GM19438 (cell line): ENCODE results near the gene CASP6.

Experiments used
- ATAC-seq: cut with Tn5 transposase; IDR thresholded peaks from one replicate; pipeline ENCODE4 v1.9.1; 2021; ENCODE audit warnings: low read depth; ENCODE audit not compliant: unreplicated experiment

CASP6 gene

DNA sequence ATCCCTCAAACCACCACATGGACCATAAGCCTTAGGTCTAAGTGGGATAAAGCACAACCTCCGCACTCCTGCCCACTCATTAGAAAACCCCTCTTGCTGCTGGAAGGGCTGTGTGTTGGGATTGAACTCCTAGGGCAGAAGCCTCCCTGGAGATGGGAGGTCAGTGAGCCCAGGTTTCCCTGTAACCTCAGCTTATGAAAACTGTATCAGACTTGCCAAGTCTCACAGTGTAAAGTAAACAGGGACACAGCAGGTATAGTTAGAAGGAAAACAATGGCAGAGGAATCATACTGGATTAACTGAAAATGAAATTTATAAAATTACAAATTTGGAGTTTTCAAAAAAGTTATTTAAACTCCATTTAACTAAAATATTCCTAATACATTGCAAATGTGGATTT is 29.9 kb downstream of the CASP6 start:
- no peak for ATAC-seq

GRCh38 chr4:109672169-109672930 is 30.9 kb downstream of the CASP6 start:
- ATAC-seq: no peak

DNA sequence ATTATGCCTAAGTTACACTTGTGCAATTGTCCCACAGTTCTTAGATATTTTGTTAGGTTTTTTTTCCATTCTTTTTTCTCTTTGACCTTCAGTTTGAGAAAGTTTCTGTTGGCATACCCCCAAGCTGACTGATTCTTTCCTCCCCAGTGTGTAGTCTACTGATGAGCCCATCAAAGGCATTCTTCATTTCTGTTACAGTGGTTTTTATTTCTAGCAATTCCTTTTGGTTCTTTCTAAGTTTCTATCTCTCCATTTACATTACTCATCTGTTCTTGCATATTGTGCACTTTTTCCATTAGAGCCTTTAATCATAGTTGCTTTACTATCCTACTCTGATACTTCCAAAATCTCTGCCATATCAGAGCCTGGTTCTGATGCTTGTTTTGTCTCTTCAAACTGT is 31.9 kb downstream of the CASP6 start:
- no peak for ATAC-seq

DNA sequence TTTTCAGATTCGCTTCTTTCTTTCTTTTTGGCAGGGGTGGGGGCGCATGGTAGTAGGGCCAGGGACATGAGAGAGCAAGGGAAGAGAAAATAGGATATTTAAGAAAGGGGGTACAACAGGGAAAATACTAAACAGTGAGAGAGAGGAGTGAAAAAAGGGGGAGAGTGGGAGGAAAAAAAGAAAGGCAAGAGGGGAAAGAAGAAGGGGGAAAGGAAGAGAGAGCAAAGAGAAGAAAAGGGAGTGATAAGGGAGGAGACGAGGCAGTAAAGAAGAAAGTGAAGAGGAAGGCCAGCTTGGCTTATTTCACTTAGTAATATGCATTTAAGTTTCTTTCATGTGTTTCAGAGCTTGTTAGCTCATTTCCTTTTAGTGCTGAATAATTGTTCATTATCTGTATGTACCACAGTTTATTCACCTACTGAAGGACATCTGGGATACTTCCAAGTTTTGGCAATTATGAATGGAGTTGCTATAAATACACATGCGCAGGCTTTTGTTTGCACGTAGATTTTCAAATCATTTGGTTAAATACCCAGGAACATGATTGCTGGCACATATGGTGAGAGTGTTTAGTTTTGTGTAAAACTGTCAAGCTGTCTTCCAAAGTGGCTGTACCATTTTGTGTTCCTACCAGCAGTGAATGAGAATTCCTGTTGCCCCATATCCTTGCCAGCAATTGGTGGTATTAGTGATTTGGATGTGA is 37.3 kb downstream of the CASP6 start:
- no peak for ATAC-seq

GRCh38 chr4:109662771-109663170 is 40.5 kb downstream of the CASP6 start:
- no peak for ATAC-seq

- no peak for ATAC-seq
Measured at GRCh38 chr4:109662116-109662515, 41.1 kb downstream of the CASP6 start.

GRCh38 chr4:109658871-109659410 is 44.3 kb downstream of the CASP6 start:
- no peak for ATAC-seq

GRCh38 chr4:109657854-109658418 is 45.3 kb downstream of the CASP6 start:
- ATAC-seq: no peak

- no peak for ATAC-seq
Measured at GRCh38 chr4:109655396-109655795, 47.8 kb downstream of the CASP6 start.

- peak; percentile 79 for ATAC-seq
Measured at GRCh38 chr4:109649872-109650271, 53.4 kb downstream of the CASP6 start.

DNA sequence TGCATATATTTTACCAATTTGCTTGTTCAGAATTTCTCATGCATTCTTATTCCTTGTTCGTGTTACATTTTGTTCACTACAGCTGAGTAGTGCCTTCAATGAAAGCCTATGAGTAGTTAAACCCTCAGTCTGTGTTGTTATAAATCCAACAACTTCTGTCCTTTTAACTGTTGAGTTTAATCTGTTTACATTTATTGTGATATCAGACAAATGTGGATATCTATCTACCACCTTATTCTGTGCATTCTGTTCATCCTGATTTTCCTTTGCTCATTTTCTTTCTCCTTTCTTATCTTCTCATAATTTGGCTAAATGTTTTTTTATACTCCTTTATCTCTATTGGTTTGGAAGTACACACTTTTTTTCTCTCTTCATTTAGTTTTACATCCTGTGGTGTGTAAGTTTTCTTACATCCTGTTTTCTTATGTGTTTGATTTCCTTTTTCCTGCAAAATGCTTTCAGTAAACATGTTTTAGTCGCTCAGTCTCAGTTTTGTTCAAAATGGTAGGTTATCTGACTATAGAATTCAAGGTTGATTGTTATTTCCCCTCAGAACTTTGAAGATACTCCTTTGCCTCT is 54.2 kb downstream of the CASP6 start:
- no peak for ATAC-seq

GRCh38 chr4:109648266-109648996 is 54.8 kb downstream of the CASP6 start:
- no peak for ATAC-seq

- ATAC-seq: no peak
Measured at GRCh38 chr4:109645874-109646710, 57.2 kb downstream of the CASP6 start.

DNA sequence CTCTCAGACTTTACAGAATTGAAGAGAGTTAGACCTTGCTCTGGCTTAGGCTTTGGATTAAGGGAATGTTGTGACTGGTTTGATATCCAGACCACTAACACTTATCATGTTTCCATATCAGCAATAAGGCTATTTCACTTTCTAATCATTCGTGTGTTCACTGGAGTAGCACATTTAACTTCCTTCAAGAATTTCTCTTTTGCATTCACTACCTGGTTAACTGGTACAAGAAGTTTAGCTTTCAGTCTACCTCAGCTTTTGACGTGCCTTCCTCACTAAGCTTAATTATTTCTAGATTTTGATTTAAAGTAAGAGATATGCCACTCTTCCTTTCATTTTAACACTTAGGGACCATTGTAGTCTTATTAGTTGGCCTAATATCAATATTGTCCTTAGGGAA is 62.6 kb downstream of the CASP6 start:
- ATAC-seq: peak; percentile 52
